ENCODE data around the gene ARMC7.
A peak's percentile ranks its signal among the peaks of the same experiment; 100 is the strongest.
"Not testable (repeated sequence)": the region's sequence is repeated elsewhere in the genome, so short reads cannot be mapped to it uniquely, and the experiment has no call there.

ARMC7 gene

DNA sequence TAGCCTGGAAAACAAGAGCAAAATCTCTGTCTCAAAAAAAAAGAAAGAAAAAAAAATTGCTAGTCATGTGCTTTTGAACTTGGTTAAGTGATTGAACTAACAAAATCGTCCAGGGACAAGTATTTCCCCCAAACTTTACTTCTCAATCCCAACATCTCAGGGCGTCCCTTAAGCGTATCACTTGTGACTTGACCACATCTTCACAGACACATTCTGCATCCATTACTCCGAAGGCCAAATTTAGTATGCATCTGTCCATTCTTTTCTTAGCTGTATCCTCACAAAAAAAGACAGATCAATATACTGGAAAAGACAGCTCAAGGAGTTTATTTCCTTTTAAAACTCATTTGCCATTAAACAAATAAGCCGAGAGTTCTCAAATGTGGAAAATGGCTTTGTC lies 50.4 kb downstream of the ARMC7 start:
- no peak for DNase-seq (ENCODE audit: low read depth in 1 of 2, low spot score in 1 of 2)
- in situ Hi-C loops (cut with HindIII; ENCODE audit: low pct_unique_long_range_greater_than_20kb, low sequenced_read_pairs): no loop called here
- no peak for TF ChIP-seq JUND (IDR thresholded peaks at IDR 0.05; ENCODE audit: low read depth)

DNA sequence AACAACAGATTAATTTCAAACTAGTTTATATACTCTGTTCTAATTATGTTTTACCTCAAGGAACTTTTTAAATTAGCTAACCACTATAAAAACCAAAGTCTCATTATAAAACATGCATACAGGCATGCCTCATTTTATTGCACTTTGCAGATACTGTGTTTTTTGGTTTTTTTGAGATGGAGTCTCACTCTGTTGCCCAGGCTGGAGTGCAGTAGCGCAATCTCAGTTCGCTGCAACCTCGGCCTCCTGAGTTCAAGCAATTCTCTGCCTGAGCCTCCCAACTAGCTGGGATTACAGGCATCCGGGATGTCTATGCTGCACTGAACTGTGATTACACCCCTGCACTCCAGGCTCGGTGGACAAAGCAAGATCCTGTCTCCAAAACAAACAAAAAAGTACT lies 53.3 kb downstream of the ARMC7 start:
- in situ Hi-C loops (cut with HindIII; ENCODE audit: low pct_unique_long_range_greater_than_20kb, low sequenced_read_pairs): no loop called here
- no peak for TF ChIP-seq JUND (IDR thresholded peaks at IDR 0.05; ENCODE audit: low read depth)
- DNase-seq (ENCODE audit: low read depth in 1 of 2, low spot score in 1 of 2): peak in 1 of 2 experiments; percentile 23

DNA sequence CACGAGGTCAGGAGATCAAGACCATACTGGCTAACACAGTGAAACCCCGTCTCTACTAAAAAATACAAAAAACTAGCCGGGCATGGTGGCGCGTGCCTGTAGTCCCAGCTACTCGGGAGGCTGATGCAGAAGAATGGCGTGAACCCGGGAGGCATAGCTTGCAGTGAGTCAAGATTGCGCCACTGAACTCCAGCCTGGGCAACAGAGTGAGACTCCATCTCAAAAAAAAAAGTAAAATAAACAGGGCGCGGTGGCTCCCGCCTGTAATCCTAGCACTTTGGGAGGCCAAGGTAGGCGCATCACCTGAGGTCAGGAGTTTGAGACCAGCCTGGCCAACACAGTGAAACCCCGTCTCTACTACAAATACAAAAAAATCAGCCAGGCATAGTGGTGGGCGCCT lies 54.8 kb downstream of the ARMC7 start:
- in situ Hi-C loops (cut with HindIII; ENCODE audit: low pct_unique_long_range_greater_than_20kb, low sequenced_read_pairs): not testable (repeated sequence)

DNA sequence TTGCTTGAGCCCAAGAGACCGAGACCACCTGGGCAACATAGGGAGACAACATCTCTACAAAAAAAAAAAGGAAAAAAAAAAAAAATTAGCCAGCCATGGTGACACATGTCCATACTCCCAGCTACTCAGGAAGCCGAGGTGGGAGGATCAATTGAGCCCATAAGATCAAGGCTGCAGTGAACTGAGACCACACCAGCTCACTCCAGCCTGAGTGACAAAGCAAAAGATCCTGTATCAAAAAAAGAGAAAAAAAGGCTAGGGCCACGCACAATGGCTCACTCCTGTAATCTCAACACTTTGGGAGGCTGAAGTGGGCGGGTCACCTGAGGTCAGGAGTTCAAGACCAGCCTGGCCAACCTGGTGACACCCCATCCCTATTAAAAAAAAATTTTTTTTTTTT lies 59.2 kb downstream of the ARMC7 start:
- DNase-seq (ENCODE audit: low read depth in 1 of 2, low spot score in 1 of 2): no peak
- no peak for TF ChIP-seq JUND (IDR thresholded peaks at IDR 0.05; ENCODE audit: low read depth)
- in situ Hi-C loops (cut with HindIII; ENCODE audit: low pct_unique_long_range_greater_than_20kb, low sequenced_read_pairs): no loop called here

More for the DNA sequence above, 54.8 kb downstream of the ARMC7 start:
- not testable (repeated sequence) for DNase-seq (ENCODE audit: low read depth in 1 of 2, low spot score in 1 of 2)

DNA sequence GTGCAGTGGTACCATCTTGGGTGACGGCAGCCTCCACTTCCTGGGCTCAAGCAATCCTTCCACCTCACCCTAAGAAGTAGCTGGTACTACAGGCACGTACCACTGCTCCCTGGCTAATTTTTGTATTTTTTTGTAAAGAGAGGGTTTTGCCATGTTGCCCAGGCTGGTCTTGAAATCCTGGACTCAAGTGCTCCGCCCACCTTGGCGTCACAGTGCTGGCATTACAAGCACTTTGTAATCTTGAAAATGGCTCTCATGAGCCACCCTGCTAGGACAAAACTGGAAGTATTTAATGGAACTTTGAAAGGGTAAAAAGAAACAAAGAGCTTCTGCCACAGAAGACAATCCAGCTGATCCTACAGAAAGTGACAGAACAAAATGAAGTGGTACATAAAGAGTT lies 63.8 kb downstream of the ARMC7 start:
- in situ Hi-C loops (cut with HindIII; ENCODE audit: low pct_unique_long_range_greater_than_20kb, low sequenced_read_pairs): no loop called here
- TF ChIP-seq JUND (IDR thresholded peaks at IDR 0.05; ENCODE audit: low read depth): no peak
- no peak for DNase-seq (ENCODE audit: low read depth in 1 of 2, low spot score in 1 of 2)

DNA sequence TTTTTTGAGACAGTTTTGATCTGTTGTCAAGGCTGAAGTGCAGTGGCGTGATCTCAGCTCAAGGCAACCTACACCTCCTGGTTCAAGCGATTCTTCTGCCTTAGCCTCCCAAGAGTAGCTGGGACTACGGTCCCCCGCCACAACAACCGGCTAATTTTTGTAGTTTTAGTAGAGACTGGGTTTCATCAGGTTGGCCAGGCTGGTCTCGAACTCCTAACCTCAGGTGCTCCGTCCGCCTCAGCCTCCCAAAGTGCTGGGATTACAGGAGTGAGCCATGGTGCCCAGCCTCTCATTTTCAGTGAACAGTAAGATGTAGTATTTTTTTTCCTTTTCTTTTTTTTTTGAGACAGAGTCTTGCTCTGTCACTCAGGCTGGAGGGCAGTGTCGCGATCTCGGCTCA lies 65.2 kb downstream of the ARMC7 start:
- TF ChIP-seq JUND (IDR thresholded peaks at IDR 0.05; ENCODE audit: low read depth): no peak
- in situ Hi-C loops (cut with HindIII; ENCODE audit: low pct_unique_long_range_greater_than_20kb, low sequenced_read_pairs): no loop called here
- DNase-seq (ENCODE audit: low read depth in 1 of 2, low spot score in 1 of 2): no peak

DNA sequence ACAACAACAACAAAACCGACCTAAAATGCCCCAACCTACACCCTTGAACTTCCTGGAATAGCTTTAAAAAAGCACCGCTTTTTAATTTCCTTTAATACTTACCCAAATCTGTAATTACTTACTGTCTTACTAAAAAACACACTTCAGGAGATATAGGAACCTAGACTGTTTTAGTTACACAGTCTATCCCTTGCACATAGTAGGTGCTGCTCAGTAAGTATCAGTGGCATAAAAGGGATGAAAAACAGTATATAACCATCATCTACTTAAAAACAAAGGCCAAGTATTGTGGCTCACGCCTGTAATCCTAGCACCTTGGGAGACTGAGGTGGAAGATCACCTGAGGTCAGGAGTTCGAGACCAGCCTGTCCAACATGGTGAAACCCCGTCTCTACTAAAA lies 66.9 kb downstream of the ARMC7 start:
- in situ Hi-C loops (cut with HindIII; ENCODE audit: low pct_unique_long_range_greater_than_20kb, low sequenced_read_pairs): no loop called here
- no peak for TF ChIP-seq JUND (IDR thresholded peaks at IDR 0.05; ENCODE audit: low read depth)
- no peak for DNase-seq (ENCODE audit: low read depth in 1 of 2, low spot score in 1 of 2)

DNA sequence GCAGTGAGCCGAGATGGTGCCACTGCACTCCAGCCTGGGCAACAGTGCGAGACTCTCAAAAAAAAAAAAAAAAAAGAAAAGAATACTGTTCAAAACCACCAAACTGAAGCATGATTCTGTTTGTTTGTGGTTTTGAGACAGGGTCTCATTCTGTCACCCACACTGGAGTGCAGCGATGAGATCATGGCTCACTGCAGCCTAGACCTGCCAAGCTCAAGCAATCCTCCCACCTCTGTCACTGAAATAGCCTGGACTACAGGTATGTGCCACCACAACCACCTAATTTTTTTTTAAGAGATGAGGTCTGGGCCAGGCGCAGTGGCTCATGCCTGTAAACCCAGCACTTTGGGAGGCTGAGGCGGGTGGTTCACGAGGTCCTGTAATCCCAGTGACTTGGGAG lies 68.7 kb downstream of the ARMC7 start:
- no peak for DNase-seq (ENCODE audit: low read depth in 1 of 2, low spot score in 1 of 2)
- TF ChIP-seq JUND (IDR thresholded peaks at IDR 0.05; ENCODE audit: low read depth): no peak
- in situ Hi-C loops (cut with HindIII; ENCODE audit: low pct_unique_long_range_greater_than_20kb, low sequenced_read_pairs): no loop called here
